Frontal cortex (tissue), 4 donors: ENCODE results near the gene WWOX. TPM values are rescaled to one million over a fixed set of nuclear protein-coding genes. Genes with fewer than 3 reads are reported as not detected.

Experiments
- DNase-seq, 2 donors: peaks; one replicate each; pipeline ENCODE4 v3.0.0; 2012; ENCODE audit warnings: low spot score in 2 of 2
- FAIRE-seq: peaks from 2 replicates; lab custom pipeline; 2012; peaks lifted over from hg19 to GRCh38; lab: Jason Lieb, UNC
- total RNA-seq: library from RNA; depleted of rRNA; stranded (reverse); fragments of >200 nt; gene quantifications from one replicate; pipeline ENCODE4 v1.2.3, GENCODE V29; 2014
- donor health status: control.
- donor health status: control.
- donor health status: control.

Gene WWOX
- total RNA-seq, 1 donor from 2014 or later: 17.1 TPM

DNA sequence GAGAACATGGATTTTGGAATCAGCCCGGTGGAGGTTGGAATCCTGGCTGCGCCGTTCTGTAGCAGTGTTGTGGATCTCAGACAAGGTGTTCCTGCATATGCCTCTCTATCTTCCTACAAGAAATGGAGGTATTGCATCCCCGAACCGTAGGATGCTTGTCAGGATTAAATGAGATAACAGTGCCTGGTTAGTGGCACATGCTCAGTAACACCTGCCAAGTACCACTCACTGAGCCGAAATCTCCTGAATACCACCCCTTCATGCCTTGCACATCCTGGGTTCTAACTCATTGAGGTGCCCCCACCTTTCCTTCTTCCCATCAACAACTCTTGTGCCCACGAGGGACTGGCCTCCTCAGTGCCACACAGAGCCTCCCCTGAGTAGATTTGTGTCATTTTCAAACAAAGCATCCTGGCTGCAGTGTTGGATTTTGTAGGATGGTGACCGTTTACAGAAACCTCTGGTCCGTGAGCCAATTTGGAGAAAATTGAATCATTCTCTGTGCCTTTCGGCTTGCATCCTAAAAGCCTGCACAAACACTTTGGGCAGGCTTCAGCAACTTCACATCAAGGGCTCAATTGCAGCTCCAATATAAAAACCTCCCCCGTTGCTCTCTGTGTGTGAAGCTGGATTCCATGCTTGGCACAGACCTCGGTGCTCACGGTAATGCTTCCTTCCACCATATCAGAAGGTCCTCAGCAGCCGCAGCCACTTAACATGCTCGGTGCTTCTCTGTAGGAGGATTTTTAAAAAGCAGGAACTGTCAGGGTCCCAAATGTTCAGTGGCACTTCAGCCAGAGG, 84.2 kb downstream of the WWOX start:
- FAIRE-seq (no peak), DNase-seq (no peak)

DNA sequence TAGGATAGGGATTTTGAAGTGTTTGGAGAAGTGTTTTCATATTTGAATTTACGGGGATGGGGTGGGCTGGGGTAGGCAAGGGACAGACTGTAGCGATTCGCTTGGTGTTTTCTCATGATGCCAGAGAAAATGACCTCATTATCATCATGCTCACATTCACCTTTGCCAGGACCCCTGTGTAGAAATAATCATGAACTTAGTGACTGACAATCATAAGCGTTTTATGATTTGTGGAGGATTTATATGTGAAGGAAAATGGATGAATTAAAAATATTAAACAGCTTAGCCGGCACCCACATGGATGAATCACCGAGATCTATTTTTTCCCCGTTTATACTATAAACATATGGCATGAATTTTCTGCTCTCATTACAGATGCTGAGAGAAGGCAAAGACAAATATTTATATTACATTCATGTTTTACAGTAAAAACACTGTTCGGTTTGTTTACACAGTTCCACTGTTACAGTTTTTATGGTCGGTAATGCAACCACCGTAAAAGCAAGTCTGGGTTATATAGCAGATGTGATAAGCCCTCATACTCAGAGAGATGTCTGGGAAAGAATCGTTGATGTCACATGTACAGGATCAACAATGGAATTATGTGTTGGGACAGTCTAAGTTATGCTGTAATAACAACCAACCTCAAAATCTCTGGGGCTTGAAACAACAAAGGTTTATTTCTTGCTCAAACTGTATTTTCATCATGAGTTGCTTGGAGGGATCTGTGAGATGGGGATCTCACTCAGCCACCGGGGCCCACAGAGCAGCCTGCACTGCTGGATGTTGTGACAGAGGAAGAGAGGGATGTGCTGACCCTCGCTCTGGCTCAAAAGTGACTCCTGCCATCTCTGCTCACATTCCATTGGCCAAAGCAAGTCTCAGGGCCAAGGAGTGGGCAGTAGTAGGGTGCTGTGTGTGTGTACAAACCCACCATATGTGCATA, 85.1 kb downstream of the WWOX start:
- DNase-seq (no peak), FAIRE-seq (no peak)

DNA sequence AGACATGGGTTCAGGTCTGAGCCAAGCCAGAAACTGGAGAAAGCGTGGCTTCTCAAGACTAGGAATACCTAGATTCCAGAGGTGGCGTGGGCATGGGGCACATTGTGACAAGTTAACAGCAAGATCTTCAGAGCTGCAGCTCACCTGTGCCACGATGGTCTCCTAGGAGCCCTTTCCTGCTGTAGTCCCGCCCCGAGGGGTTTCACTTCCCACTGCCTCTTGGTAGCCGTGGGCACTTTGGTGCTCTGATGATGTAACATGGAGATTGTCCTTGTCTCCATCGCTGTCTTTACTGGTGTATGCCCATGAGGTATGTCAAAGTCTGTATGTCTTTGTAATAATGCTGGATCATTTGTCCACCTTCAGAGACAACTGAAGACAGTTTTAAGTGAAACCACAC, 89.7 kb downstream of the WWOX start:
- DNase-seq: no peak
- FAIRE-seq: no peak

DNA sequence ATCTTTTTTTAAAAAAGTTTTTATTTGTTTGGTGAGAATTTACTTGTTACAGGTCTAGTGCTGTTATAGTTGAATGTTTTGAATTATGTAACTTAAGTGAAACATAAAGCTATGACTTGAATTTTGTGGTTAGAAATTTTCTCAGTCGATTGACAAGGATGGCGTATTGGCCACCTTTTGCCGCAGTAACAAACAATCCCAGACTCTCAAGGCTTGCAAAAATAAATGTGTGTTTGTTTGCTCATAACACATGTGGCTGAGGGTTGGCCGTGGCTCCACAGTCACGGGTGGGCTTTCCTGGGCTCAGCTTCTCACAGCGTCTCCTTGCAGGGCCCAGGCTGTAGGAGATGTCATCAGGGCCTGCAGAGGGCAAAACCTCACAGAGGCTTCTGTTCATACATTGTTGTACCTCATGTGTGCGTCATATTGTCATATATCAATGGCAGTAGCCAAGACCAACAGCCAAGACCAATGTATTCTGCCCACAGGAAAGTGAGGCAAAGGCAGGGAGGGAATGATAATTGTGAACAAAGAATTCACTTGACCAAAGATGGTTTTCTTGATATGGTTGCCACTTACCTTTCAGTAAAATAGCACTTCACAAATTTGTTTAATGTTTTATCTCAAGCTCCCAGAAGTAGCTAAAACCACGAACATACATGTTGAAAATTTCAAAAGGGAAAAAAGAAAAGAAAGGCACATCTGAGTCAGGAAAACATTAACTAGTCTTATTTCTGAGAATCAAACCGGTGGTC, 93.5 kb downstream of the WWOX start:
- DNase-seq: no peak
- no peak for FAIRE-seq

DNA sequence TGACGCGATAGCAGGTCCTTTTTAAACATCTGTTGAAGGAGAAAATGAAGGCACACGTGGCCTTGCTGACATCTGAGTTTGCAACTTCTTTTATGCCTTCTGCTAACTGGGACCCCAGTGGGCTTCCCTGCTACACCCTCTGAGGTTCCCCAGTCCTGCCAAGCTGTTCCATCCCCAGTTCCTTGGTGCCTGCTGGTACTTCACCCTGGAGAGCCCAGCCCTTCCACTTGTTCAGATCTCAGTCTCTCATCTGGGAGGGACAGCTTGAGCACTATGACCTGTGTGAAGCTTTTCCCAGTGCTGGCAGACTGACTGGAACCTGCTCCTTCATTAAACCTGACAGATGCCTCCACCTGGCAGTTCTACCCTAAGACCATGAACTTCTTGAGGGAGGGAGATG, 95.5 kb downstream of the WWOX start:
- no peak for FAIRE-seq
- no peak for DNase-seq

DNA sequence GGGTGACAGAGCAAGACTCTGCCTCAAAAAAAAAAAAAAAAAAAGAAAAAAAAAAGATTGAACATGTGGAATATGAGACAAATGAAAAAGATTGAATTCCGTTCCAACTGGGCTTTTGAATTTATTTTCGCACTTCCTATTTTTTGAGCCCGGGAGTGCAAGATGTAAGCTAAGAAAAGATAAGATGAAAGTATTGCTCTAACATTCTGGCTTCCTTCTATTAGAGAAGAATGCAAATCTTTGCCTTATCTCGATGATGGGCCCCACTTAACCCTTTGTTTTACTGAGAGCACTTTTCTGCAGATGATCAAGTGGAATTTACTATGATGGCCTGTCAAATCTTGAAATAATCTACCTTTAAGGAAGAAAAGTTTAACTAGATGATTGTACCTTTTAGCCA, 96.3 kb downstream of the WWOX start:
- DNase-seq (no peak), FAIRE-seq (no peak)

DNA sequence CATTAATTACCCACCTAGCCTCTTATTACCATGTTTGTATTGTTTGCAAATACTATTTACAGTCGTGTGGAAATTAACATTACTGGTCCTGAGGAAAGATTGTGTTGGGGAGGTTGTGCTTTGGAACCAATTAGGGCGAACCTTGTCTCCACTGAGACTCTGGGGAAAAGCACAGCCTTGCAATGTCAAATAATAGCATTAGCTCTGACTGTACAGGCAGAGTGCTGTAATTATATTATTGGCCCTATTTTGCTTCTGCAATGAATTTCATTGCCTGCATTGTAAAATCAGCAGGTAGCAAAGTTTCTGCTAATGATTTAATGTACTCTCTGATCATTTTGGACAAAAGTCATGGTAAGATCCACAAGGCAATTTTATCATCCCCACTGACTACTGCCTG, 97.0 kb downstream of the WWOX start:
- DNase-seq: no peak

DNA sequence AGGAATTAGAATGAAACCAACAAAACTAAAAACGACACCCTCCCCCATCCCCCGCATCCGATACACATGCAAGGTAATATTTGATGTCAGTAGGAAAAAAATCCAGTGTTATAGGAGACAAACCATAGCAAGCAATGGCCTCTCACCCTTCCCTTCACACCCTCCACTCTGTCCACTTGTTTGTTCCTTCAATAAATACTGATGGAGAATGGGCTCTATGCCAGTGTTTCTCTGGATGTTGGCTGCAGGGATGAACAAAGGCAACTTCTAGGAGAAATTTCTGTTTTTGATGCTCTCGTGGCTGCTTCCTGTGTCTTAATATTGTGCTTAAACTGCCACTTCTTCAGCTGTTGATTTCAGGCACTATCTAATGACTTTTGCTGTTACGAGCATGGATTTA, 98.8 kb downstream of the WWOX start:
- DNase-seq (no peak), FAIRE-seq (no peak)

More for the DNA sequence above, 97.0 kb downstream of the WWOX start:
- no peak for FAIRE-seq

DNA sequence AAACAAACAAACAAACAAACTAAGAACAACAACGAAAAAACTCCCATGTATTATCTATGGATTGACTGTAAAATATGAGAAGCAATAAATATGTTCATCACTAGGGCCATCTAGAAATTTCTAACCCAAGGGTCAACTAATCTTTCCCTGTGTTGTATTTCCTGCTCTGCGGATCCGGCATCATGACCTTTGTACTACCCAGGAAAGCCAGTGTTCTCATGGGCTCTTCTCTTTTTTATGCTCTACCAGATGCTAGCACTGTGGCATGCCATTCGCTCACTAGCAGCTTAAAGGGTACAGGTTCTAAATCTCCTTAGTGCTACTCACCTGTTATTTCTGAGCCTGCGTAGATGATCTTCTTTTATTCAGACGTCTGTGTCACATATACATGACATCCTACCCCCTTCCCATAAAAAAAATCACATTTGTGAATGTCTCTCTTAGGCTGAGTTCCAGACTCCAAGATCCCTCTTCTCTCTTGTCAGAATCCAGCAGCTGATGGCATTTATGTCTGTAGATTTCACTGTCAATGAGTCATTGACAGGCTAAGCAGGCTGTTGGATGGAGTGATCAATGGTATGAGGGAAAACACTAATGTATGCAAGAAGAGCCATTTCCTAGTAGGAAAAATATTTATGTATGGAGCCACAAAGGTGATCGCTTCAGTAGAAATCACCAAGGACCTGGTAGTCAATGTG, 100.0 kb downstream of the WWOX start:
- no peak for FAIRE-seq
- no peak for DNase-seq

DNA sequence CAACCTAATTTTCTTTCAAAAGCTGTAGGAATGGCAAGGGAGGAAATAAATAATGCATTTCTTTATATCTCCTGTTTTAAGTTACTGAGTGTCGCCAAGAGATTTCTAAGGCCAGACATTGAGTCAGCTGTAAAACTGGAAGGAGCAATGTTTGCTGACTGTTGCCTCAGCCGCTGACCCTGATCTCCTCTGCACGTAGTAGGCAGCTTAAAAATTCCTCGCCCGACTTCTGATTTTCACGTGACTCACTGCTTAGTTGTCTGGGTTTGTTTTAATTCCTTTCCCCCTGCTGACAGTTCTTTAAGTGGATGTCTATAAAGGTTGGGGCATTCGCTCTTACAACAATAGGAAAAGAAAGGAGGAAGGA, 100.6 kb downstream of the WWOX start:
- DNase-seq: no peak
- FAIRE-seq: no peak

DNA sequence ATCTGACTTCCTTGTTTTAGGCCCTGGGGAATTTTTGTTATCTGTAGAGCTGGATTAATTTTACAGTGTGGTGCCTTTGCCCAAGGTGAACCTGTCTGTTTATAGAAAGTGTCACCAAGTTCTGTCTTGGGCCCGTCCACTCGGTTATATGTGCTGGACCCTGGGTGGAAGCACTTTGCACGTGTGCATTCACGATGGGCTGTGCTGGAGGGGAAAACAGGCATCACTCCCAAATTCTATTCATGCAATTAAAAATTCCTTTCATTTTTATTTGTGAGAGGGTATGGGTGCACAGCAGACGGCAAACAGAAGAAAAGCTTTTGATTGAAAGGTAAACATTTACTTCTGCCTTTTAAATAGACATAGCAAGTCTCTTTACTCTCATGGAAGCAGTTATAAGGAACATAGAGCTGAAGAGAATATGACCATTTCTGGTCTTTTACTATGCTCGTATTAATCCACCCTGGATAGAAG, 101.2 kb downstream of the WWOX start:
- FAIRE-seq (no peak), DNase-seq (no peak)

DNA sequence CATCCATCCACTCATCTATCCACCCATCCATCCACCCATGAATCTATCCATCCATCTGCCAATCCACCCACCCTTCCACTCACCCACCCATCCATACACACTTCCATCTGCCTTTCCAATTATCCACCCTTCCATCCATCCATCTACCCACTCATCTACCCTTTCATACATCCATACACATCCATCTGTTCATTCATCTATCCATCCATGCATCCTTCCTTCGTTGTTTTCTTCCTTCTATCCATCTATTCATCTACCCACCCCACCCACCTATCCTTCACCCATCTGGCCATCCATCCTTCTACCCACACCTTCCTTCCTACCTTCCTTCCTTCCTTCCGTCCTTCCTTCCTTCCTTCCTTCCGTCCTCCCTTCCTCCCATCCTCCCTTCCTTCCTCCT, 106.1 kb downstream of the WWOX start:
- DNase-seq: no peak
- no peak for FAIRE-seq

DNA sequence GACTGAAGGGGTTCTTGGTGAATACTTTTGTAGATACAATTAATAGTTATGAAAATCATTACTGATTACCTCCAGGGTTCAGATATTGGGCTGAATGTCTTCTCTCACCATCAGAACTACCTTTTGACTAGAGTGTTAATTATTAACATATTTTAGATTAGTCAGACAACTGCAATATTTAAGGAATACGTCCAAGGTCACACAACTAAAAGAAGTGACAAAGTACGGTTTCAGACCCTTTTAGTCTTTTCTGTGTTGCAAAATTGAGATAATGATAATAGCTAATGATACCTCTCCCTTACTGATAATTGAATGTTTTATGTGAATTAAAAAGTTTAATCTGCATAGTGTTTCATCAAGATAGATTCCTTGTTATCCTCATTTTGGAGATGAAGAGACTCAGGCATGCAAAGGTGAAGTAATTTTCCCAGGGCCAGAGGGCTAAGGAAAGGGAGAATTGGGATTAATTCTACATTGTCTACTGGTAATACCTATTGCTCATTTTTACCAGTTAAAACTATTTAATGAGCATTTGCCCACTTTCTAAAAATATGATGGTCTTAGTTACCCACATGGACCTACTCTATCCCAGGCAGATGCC, 107.3 kb downstream of the WWOX start:
- FAIRE-seq (no peak), DNase-seq (no peak)

DNA sequence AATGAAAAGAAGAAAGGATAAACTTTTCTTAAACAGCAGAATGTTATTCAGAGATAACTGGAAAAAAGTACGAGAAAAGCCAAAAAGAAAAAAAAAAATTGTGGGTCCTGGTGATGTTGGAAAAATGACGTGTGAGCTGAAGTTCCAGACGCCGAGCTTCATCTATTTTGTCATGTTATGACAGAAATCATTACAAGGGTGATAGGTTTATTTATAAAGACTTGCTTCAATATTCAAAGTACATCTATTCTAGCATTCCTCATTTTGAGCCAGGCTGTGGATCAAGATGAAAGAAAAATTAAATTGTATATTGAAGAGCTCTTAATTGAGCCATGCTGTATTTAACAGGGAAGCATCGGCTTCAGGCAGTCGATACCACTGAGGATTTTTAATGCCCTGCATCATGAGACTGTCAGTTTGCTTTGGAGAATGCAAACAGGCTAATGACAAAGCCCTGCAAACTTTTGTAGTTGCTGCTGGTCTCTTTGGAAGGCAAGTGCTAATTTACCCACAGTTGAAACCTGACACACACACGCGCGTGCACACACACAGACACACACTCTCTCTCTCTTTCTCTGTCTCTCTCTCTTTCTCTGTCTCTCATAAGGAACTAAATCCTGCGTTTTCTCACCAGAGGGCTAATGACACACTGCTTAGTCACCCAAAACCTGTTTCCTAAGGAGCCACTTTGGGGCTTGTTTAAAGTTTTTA, 110.7 kb downstream of the WWOX start:
- FAIRE-seq (no peak), DNase-seq (no peak)

DNA sequence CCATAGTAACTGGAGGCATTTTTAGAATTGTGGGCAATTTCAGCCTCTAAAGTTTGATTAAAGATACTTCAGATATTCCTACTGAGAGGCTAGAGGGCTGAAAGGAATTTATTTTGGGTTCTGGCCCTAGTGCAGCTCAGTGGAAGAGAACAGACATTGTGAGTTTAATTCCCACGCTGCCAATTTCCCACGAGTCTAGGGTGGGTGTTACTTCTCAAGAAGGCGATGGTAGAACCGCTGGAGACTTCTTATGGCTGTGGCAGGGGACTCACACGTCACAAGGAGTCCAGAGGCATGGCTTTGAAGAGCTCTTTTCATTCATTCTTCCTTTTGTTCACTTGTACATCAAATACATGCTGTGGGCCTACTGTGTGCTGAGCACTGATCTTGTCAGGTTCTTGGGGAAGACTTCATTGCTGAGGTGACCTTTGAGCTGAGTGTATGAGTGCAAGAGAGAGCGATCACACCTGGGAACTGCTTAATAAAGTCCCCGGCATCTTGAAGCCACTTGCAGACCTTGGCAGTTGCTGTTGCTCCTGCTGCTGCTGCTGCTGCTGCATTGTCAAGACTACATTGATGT, 111.7 kb downstream of the WWOX start:
- DNase-seq (no peak), FAIRE-seq (no peak)

DNA sequence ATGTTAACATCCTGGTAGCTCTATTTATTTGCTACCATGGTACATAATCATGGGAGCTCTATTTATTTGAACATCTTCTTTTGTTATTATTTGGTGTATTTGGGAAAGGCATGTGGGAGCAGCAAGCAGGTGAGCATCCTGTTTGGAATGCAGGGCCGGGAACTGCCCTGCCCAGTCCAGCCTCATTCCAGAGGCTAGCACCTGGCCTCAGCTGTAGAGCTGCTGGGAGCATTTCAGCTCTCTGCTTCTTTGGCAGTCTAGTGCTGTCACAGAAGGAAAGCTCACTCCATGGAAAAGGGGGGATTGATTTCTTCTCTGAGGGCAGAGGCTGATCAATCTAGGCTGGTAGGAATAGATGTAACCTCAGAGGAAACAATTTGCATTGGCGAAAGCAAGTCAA, 112.5 kb downstream of the WWOX start:
- FAIRE-seq (no peak), DNase-seq (no peak)

DNA sequence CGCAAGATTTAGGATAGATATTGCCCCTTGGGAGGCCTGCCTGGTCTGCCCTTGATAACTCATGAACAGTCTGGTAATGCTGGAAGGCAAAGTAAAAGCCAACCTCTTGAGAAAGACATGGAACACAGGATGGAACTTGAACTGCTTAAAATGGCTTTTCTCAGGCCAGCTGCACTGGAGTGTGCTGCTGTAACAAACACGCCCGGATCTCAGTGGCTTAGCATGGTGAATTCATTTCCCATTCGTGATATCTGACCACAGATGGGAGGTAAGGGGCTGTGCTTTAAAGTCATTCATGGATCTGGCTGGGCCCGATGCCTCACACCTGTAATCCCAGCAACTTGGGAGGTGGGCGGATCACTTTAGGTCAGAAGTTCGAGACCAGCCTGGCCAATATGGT, 113.2 kb downstream of the WWOX start:
- FAIRE-seq (no peak), DNase-seq (no peak)

DNA sequence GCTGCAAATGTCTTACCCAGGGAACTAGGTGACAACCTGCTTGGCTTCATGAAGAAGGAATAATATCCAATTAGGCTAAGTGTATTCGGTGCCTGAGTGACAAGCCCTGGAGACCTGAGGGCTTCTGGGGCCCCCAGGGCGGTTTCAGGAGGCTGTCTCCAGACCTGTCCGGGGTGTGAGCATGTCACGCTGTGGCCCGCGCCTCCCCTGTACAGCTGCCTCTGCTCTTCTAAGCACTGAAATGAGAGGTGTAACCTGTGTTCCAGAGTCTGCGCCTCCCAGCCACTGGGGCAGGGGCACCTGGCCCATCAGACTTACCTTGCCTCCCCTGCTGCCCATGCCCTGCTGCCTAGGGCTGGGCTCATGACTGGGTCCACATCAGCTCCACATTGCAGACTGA, 114.3 kb downstream of the WWOX start:
- FAIRE-seq (no peak), DNase-seq (no peak)
